Adrenal gland (tissue), 5 donors: Measurements from ENCODE around the gene PRKAG3.

Experiments used
- POLR2A ChIP-seq, 2 donors: fragments of 450-650 bp; IDR thresholded peaks; one replicate each; pipeline ENCODE4 v1.6.1; 2017; ENCODE audit warnings: antibody characterized with exemption in 2 of 2, mild to moderate bottlenecking in 2 of 2, moderate library complexity in 1 of 2
- TF ChIP-seq, protein P1 (sequence below), 6 experiments: fragments of 450-650 bp in 4 of 6; fragments of 200-600 bp in 2 of 6; sonication (generic) in 1 of 6; IDR thresholded peaks; 1 replicate in 5 of 6; 2 replicates in 1 of 6; pipeline versions ENCODE4 v1.5.1 to v1.8.0; 2016 to 2021; ENCODE audit warnings: antibody characterized with exemption in 6 of 6, mild to moderate bottlenecking in 2 of 6, moderate library complexity in 1 of 6
- donor health status: DM: no; HTN: no; CAD: no.

DNA sequence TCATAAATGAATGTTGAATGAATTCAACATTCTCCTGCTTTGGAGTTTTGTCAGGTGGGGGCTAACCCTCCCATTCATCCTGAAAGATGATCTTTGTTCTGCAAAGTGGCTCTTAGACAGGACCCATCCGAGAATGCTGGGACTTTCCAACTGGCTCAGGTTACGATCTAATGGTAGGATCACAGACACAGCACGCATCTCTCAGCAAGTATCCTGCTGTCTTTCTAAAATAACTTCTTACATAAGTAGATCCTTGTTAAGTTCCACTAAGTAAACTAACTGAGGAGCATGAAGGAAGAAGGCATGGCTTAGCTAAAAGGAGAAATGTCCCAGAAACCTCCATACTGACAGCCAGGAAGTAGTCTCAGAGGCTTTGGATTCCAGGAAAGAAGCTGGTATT lies 26.0 kb downstream of the PRKAG3 start:
- TF ChIP-seq, protein P1, sequence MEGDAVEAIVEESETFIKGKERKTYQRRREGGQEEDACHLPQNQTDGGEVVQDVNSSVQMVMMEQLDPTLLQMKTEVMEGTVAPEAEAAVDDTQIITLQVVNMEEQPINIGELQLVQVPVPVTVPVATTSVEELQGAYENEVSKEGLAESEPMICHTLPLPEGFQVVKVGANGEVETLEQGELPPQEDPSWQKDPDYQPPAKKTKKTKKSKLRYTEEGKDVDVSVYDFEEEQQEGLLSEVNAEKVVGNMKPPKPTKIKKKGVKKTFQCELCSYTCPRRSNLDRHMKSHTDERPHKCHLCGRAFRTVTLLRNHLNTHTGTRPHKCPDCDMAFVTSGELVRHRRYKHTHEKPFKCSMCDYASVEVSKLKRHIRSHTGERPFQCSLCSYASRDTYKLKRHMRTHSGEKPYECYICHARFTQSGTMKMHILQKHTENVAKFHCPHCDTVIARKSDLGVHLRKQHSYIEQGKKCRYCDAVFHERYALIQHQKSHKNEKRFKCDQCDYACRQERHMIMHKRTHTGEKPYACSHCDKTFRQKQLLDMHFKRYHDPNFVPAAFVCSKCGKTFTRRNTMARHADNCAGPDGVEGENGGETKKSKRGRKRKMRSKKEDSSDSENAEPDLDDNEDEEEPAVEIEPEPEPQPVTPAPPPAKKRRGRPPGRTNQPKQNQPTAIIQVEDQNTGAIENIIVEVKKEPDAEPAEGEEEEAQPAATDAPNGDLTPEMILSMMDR (IDR thresholded peaks at IDR 0.05), result no peak
- no peak for TF ChIP-seq POLR2A (IDR thresholded peaks at IDR 0.05)
